CD4-positive, alpha-beta T cell treated with Interleukin-17A for 4 hours (primary cell): ENCODE measurements around the gene MYH14.

ENCODE experiments used
- DNase-seq: peaks from one replicate; pipeline ENCODE4 v3.0.0-alpha.2; 2020; ENCODE audit warnings: mixed read lengths

The MYH14 gene

GRCh38 chr19:50264483-50265186 lies 61.2 kb downstream of the MYH14 start:
- DNase-seq, result no peak

GRCh38 chr19:50266041-50266440 lies 62.6 kb downstream of the MYH14 start:
- no peak for DNase-seq

GRCh38 chr19:50266896-50267295 lies 63.5 kb downstream of the MYH14 start:
- DNase-seq, result peak; percentile 26

- no peak for DNase-seq
Measured at GRCh38 chr19:50268041-50268440, 64.6 kb downstream of the MYH14 start.

GRCh38 chr19:50268501-50268900 lies 65.1 kb downstream of the MYH14 start:
- DNase-seq, result no peak

- DNase-seq, result no peak
Measured at GRCh38 chr19:50269653-50270052, 66.2 kb downstream of the MYH14 start.

GRCh38 chr19:50272263-50272897 lies 69.0 kb downstream of the MYH14 start:
- no peak for DNase-seq

GRCh38 chr19:50273821-50274220 lies 70.4 kb downstream of the MYH14 start:
- no peak for DNase-seq

GRCh38 chr19:50275577-50276368 lies 72.4 kb downstream of the MYH14 start:
- no peak for DNase-seq

GRCh38 chr19:50276370-50277063 lies 73.1 kb downstream of the MYH14 start:
- no peak for DNase-seq

- no peak for DNase-seq
Measured at GRCh38 chr19:50277966-50278580, 74.7 kb downstream of the MYH14 start.

GRCh38 chr19:50280074-50280473 lies 76.7 kb downstream of the MYH14 start:
- no peak for DNase-seq

- no peak for DNase-seq
Measured at GRCh38 chr19:50280983-50281382, 77.6 kb downstream of the MYH14 start.

GRCh38 chr19:50281491-50281890 lies 78.1 kb downstream of the MYH14 start:
- DNase-seq, result no peak

GRCh38 chr19:50285833-50286232 lies 82.4 kb downstream of the MYH14 start:
- no peak for DNase-seq

- DNase-seq, result no peak
Measured at GRCh38 chr19:50286443-50286842, 83.0 kb downstream of the MYH14 start.

GRCh38 chr19:50287331-50287730 lies 83.9 kb downstream of the MYH14 start:
- no peak for DNase-seq

- DNase-seq, result no peak
Measured at GRCh38 chr19:50288954-50289353, 85.5 kb downstream of the MYH14 start.

- no peak for DNase-seq
Measured at GRCh38 chr19:50290011-50290410, 86.6 kb downstream of the MYH14 start.

GRCh38 chr19:50290775-50291174 lies 87.4 kb downstream of the MYH14 start:
- no peak for DNase-seq

- DNase-seq, result no peak
Measured at GRCh38 chr19:50292216-50292827, 88.9 kb downstream of the MYH14 start.

GRCh38 chr19:50293263-50294004 lies 90.0 kb downstream of the MYH14 start:
- no peak for DNase-seq
